ENCODE data around the gene DMGDH. TPM values are rescaled to one million over a fixed set of nuclear protein-coding genes. Genes with fewer than 3 reads are reported as not detected.

DMGDH gene
- total RNA-seq, 2 donors from 2014 or later, result 0.30 to 1.4 TPM

GRCh38 chr5:78975035-78975434 lies 94.4 kb downstream of the DMGDH start:
- TF ChIP-seq CTCF (IDR thresholded peaks at IDR 0.05), result no peak
- intact Hi-C loops (cut with DNase I), result no loop called here
- H3K9ac ChIP-seq (ENCODE audit: low read depth in 2 of 2, low read length in 2 of 2), result no peak overlapping the region
- no peak overlapping the region for H3K4me3 ChIP-seq
- no peak for DNase-seq
- H3K9me3 ChIP-seq, result no peaks in the 10 kb centered on the region
- no peaks in the 10 kb centered on the region for H3K27me3 ChIP-seq
- H3K4me1 ChIP-seq, result peaks cover 34% of the 10 kb centered on the region
- H3K27ac ChIP-seq, result peak overlapping the region; percentile 48
- no peaks in the 10 kb centered on the region for H3K36me3 ChIP-seq

- peaks cover 33% of the 10 kb centered on the region for H3K4me1 ChIP-seq
- no peak overlapping the region for H3K4me3 ChIP-seq
- H3K9ac ChIP-seq (ENCODE audit: low read depth in 2 of 2, low read length in 2 of 2), result no peak overlapping the region
- no peaks in the 10 kb centered on the region for H3K27me3 ChIP-seq
- no peak for TF ChIP-seq CTCF (IDR thresholded peaks at IDR 0.05)
- no peaks in the 10 kb centered on the region for H3K36me3 ChIP-seq
- intact Hi-C loops (cut with DNase I), result no loop called here
- H3K9me3 ChIP-seq, result no peaks in the 10 kb centered on the region
- DNase-seq, result no peak
- peak overlapping the region; percentile 48 for H3K27ac ChIP-seq
Measured at GRCh38 chr5:78974601-78975000, 94.9 kb downstream of the DMGDH start.

GRCh38 chr5:78974011-78974410 lies 95.5 kb downstream of the DMGDH start:
- peak overlapping the region; percentile 48 for H3K27ac ChIP-seq
- H3K36me3 ChIP-seq, result no peaks in the 10 kb centered on the region
- no peak overlapping the region for H3K9ac ChIP-seq (ENCODE audit: low read depth in 2 of 2, low read length in 2 of 2)
- DNase-seq, result no peak
- peaks cover 32% of the 10 kb centered on the region for H3K4me1 ChIP-seq
- H3K27me3 ChIP-seq, result no peaks in the 10 kb centered on the region
- no peak overlapping the region for H3K4me3 ChIP-seq
- intact Hi-C loops (cut with DNase I), result no loop called here
- no peak for TF ChIP-seq CTCF (IDR thresholded peaks at IDR 0.05)
- no peaks in the 10 kb centered on the region for H3K9me3 ChIP-seq

- Histone ChIP-seq H3K27ac (peak overlapping the region; percentile 60), H3K27me3 (no peaks in the 10 kb centered on the region), H3K36me3 (no peaks in the 10 kb centered on the region), H3K4me1 (peaks cover 32% of the 10 kb centered on the region), H3K9ac (ENCODE audit: low read depth in 2 of 2, low read length in 2 of 2) (no peak overlapping the region), H3K4me3 (no peak overlapping the region), H3K9me3 (no peaks in the 10 kb centered on the region)
- no peak for TF ChIP-seq CTCF (IDR thresholded peaks at IDR 0.05)
- intact Hi-C loops (cut with DNase I), result no loop called here
- DNase-seq, result peak; percentile 68
Measured at GRCh38 chr5:78972654-78973428, 96.6 kb downstream of the DMGDH start.

- Histone ChIP-seq H3K4me1 (peaks cover 32% of the 10 kb centered on the region), H3K27ac (peak overlapping the region; percentile 60), H3K36me3 (no peaks in the 10 kb centered on the region), H3K9me3 (no peaks in the 10 kb centered on the region), H3K4me3 (no peak overlapping the region), H3K27me3 (no peaks in the 10 kb centered on the region), H3K9ac (ENCODE audit: low read depth in 2 of 2, low read length in 2 of 2) (no peak overlapping the region)
- peak; percentile 60 for DNase-seq
- TF ChIP-seq CTCF (IDR thresholded peaks at IDR 0.05), result no peak
- intact Hi-C loops (cut with DNase I), result no loop called here
Measured at GRCh38 chr5:78971998-78972397, 97.5 kb downstream of the DMGDH start.

Measured in colonic mucosa (tissue), 4 donors.